Fibroblast of gingiva (primary cell): ENCODE measurements around the gene MOV10L1.
"Not testable (repeated sequence)": the region's sequence is repeated elsewhere in the genome, so short reads cannot be mapped to it uniquely, and the experiment has no call there.

Source experiments
- DNase-seq: peaks from one replicate; pipeline ENCODE4 v3.0.0-alpha.2; 2011; ENCODE audit warnings: low read depth

MOV10L1 gene

GRCh38 chr22:50078246-50078645, 11.6 kb upstream of the MOV10L1 start:
- no peak for DNase-seq

DNA sequence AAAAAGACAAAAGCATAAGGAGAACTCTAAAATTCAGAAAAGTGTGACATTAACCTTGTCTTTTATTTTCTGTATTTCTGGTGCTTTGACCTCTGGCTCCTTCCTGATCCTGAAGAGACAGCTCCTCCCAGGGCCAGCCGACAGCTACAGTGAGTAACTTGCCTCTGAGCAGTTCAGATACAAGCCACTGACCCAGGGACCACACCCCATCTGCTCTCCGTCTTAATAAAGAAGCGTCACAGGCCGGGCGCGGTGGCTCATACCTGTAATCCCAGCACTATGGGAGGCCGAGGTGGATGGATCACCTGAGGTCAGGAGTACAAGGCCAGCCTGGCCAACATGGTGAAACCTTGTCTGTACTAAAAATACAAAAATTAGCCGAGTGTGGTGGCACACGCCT, 11.0 kb upstream of the MOV10L1 start:
- no peak for DNase-seq

GRCh38 chr22:50080077-50080465, 9.7 kb upstream of the MOV10L1 start:
- no peak for DNase-seq

DNA sequence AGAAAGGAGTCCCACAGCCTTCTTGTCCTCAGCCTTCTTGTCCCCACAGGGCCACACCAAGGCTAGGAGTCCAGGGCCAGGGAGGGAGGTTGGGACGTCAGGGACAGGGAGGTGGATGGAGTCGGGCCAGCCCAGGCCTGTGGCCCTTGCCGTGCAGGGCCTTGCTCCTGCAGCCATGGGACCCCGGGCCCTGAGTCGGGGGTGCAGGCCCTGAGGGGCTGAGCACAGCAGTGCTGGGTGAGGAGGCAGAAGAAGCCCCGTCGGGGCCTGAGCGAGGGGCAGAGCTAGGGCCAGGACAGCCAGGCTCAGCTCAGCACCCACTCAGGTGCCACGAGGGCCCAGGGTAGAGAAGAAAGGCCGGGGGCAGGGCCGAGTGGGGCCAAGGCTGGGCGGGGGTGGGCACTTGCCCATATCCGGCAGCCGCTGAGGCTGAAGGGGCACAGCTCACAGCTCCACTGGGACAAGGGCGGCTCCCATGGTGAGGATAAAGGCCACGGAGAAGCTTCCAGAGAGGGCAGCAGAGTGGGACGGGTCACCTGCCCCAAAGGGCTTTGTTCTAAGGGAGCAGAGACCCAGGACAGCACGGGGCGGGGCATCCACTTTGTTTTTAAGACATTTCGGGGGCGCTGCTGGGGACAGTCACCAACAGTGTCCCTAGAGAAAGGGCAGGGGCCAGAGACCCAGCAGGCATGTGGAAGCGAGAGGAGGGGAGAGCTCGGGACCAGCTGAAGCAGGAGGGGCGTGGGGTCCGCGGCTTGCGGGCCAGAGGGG, 8.2 kb upstream of the MOV10L1 start:
- DNase-seq = no peak

DNA sequence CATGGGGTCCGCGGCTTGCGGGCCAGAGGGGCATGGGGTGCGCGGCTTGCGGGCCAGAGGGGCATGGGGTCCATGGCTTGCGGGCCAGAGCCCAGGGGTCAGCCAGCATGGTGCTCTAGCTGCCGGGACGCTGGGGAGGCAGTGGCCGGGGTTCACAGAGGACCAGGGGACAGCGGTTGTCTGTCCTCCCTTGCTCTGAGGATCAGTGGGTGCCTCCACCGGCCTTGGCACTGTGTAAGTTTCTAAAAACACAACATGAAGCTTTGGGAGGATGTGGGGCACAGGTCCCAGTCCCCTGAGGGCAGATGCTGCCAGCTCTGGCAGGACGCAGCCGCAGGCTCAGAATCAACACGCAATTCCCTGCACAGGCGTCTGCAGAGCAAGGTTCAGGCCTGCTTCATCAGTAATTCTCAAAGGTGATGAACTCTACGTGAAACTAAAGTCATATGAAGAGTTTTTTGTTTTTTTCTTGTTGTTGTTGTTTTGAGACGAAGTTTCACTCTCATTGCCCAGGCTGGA, 7.5 kb upstream of the MOV10L1 start:
- DNase-seq = no peak

GRCh38 chr22:50082961-50083461, 6.8 kb upstream of the MOV10L1 start:
- DNase-seq = no peak

DNA sequence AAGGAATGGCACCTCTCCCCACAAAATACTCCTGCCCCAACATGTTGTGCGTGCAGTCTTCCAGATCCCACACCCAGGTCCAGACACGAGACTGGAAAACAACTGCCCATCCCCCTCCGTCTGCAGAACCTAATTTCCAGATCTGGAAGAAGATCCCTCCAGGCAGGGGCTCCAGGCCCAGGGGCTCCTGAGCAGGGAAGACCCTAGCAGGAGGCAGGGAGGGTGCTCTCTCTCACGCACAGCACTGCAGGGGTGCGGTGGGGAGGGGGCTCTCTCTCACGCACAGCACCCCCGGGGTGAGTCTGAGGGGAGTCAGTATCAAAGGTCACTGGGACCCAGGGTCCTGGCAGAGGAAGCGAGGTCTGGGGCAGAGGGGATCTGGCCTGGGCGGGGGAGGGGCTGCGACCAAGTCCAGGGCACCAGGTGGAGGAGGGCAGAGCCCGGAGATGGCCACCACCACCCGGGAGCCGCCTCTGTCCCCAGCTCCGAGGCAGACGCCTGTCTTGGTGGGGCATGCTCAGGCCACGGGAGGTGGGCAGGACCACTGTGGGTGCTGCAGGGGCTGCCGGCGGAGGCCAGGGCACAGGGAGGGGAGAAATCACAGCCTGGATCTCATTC, 6.2 kb upstream of the MOV10L1 start:
- no peak for DNase-seq

DNA sequence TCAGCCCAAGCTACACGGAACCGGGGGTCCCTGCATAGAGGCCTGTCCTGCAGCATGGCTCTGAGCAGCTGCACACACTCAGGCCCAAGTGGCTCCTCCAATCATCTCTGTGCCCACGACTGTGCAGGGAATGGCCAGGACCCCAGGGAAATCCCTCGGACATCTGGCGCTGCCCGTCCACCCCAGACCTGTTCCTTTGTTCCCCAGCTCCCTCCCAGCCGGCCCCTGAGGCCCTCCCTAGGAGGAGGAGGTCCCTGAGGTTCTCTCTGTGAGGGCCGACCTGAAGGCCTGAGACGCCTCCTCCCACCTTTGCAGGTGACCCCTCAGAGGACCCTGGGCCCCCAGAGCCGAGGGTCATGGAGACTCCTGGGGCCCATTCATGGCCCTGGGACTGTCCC, 5.7 kb upstream of the MOV10L1 start:
- DNase-seq = no peak

- DNase-seq = no peak
Observed at GRCh38 chr22:50084614-50085021, 5.2 kb upstream of the MOV10L1 start.

- no peak for DNase-seq
Observed at GRCh38 chr22:50085211-50085972, 4.4 kb upstream of the MOV10L1 start, which contains the start of gene MLC1. MLC1 (minus strand) TSS chr22:50085426; CDS start chr22:50084902, 524 bp downstream.

DNA sequence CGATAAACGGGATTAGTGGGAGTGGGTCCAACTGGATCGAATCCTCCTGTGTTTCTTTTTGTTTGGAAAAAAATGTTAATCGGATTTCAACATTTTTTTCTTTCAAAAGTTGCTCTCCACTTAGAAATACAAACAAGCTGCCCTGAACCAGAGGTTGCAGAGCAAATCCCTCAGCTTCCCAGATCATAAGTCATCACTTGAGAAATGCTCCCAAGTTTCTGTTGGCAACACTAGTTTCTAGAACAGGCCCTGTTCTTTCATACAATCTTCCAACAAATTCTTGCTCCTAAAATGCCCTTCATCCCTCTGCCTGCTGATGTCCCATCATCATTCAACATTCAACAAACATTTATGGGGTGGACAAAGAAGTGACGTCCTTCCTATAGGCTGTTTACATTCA, 3.3 kb upstream of the MOV10L1 start:
- DNase-seq = peak; percentile 44

GRCh38 chr22:50086975-50087374, 2.8 kb upstream of the MOV10L1 start:
- DNase-seq = not testable (repeated sequence)

DNA sequence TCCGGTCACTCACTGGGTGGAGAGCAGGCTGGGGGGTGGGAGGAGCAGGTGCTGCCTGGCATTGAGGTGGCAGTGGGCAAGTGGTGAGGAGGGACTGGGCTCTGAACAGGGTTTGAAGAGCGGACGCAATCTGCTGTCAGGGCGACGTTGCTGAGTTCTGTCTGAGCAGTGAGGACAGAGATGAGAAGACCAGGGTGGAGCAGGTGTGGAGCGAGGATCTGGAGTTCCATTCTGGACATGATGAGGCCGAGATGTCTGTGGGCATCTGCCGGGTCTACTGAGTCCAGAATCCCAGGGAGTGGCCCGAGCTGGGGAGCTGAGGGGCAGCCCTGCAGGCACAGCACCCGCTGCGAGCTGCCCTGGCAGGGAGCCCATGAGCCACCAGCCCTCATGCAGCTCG, 2.2 kb upstream of the MOV10L1 start:
- DNase-seq = no peak

DNA sequence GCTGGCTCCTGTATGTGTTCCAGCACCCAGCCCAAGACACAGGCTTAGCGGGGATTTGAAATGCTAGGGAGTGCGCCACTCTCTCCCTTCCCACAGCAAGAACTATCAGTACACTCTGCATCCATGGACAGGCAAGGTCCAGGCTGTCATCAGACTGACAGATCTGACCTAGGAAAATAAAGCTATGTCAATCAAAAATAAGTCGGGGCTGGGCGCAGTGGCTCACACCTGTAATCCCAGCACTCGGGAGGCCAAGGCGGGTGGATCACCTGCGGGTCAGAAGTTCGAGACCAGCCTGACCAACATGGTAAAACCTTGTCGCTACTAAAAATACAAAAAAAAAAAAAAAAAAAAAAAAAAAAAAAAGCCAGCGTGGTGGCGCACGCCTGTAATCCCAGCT, 1.7 kb upstream of the MOV10L1 start:
- DNase-seq = no peak

DNA sequence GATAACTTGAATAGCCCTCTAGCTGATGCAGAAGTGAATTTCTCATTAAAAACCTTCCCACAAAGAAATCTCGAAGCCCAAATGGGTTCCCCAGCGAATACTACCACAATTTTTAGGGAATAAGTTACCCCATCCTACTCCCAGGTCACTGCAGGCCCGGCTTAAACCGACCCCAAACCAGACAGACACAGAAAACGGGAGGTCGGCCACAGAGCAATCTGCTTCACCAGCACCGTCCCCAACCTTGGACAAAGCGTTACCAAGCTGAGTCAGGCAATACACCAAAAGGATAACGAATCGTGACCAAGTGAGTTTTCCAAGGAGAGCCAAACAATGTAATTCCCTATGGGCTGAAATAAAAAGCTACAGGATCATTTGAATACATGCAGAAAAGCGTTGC, 575 bp upstream of the MOV10L1 start:
- DNase-seq = no peak

GRCh38 chr22:50090412-50090714, 557 bp downstream of the MOV10L1 start:
- DNase-seq = no peak

- no peak for DNase-seq
Observed at GRCh38 chr22:50091092-50091768, 1.4 kb downstream of the MOV10L1 start.

GRCh38 chr22:50092342-50092741, 2.5 kb downstream of the MOV10L1 start:
- DNase-seq = no peak

DNA sequence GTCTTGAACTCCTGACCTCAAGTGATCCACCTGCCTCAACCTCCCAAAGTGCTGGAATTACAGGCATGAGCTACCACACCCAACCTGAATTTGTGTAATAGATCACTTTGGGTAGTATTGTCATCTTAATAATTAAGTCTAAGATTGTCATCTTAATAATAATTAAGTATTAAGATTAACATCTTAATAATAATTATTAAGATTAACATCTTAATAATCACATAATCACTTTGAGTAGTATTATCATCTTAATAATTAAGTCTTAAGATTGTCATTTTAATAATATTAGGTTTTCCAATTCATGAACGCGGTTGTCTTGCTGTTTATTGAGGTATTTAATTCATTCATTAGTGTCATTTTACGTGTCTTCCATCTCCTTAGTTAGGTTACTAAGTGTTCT, 8.2 kb downstream of the MOV10L1 start:
- DNase-seq = no peak

- DNase-seq = no peak
Observed at GRCh38 chr22:50101870-50102565, 12.2 kb downstream of the MOV10L1 start.

- DNase-seq = no peak
Observed at GRCh38 chr22:50102946-50103345, 13.1 kb downstream of the MOV10L1 start.

- no peak for DNase-seq
Observed at GRCh38 chr22:50104141-50104544, 14.3 kb downstream of the MOV10L1 start.
